ENCODE measurements around the gene RUSC1. TPM values are rescaled to one million over a fixed set of nuclear protein-coding genes. Genes with fewer than 3 reads are reported as not detected.
A peak's percentile ranks its signal among the peaks of the same experiment; 100 is the strongest.

The RUSC1 gene
- total and polyA plus RNA-seq, 2 donors (not counting 3 experiments of a cell fraction or from before 2014, with no cell fraction given): 42.4 to 46.6 TPM

MicroRNA genes within 50 kb of the gene (microRNA counts, 767-probe panel; counts per million panel counts)
- 723 counts per million, percentile 96 among the panel's probes with 10 or more counts for microRNA hsa-miR-555

Small RNA genes within 50 kb of the gene (microRNA-seq; reads per million reads assigned to microRNA genes)
- not detected for gene MIR555 (ENCODE audit: borderline number of aligned reads, borderline replicate concordance)

Small RNA genes within 50 kb of the gene (small RNA-seq; reads per million reads assigned to genes)
- gene RNU6-106P (ENCODE audit: insufficient read depth, insufficient read length, low read depth, low replicate concordance): not detected

Other genes with a start within 250 kb of the RUSC1 start
- 2.2 TPM in 2 replicates for gene EFNA3, start 242.1 kb upstream of the RUSC1 start, total RNA-seq
- 2.5 and 4.2 TPM in 2 replicates for gene EFNA3, start 242.1 kb upstream of the RUSC1 start, polyA plus RNA-seq
- 107 and 111 TPM in 2 replicates for gene EFNA1, start 193.0 kb upstream of the RUSC1 start, total RNA-seq
- gene EFNA1, start 193.0 kb upstream of the RUSC1 start, polyA plus RNA-seq: 289 and 295 TPM in 2 replicates
- gene SLC50A1, start 185.0 kb upstream of the RUSC1 start, total RNA-seq: 29.5 and 30.8 TPM in 2 replicates
- 66.1 and 70.4 TPM in 2 replicates for gene SLC50A1, start 185.0 kb upstream of the RUSC1 start, polyA plus RNA-seq
- gene DPM3, start 180.4 kb upstream of the RUSC1 start, total RNA-seq: 69.6 and 78.8 TPM in 2 replicates
- 258 and 315 TPM in 2 replicates for gene DPM3, start 180.4 kb upstream of the RUSC1 start, polyA plus RNA-seq
- 170 and 207 TPM in 2 replicates for gene KRTCAP2, start 147.6 kb upstream of the RUSC1 start, total RNA-seq
- gene KRTCAP2, start 147.6 kb upstream of the RUSC1 start, polyA plus RNA-seq: 362 and 409 TPM in 2 replicates
- 9.6 and 10.0 TPM in 2 replicates for gene TRIM46, start 147.0 kb upstream of the RUSC1 start, total RNA-seq
- gene TRIM46, start 147.0 kb upstream of the RUSC1 start, polyA plus RNA-seq: 9.5 and 12.7 TPM in 2 replicates
- gene THBS3, start 113.0 kb upstream of the RUSC1 start, total RNA-seq: 22.4 and 23.6 TPM in 2 replicates
- 25.7 and 29.4 TPM in 2 replicates for gene THBS3, start 113.0 kb upstream of the RUSC1 start, polyA plus RNA-seq
- gene MTX1, start 112.2 kb upstream of the RUSC1 start, total RNA-seq: 49.1 and 53.0 TPM in 2 replicates
- gene MTX1, start 112.2 kb upstream of the RUSC1 start, polyA plus RNA-seq: 109 and 137 TPM in 2 replicates
- gene ENTREP3, start 65.4 kb upstream of the RUSC1 start, total RNA-seq: 61.8 and 62.7 TPM in 2 replicates
- 26.6 and 27.4 TPM in 2 replicates for gene ENTREP3, start 65.4 kb upstream of the RUSC1 start, polyA plus RNA-seq
- gene SCAMP3, start 58.5 kb upstream of the RUSC1 start, total RNA-seq: 80.1 and 80.8 TPM in 2 replicates
- 306 and 342 TPM in 2 replicates for gene SCAMP3, start 58.5 kb upstream of the RUSC1 start, polyA plus RNA-seq
- gene CLK2, start 47.4 kb upstream of the RUSC1 start, total RNA-seq: 61.7 and 69.1 TPM in 2 replicates
- gene CLK2, start 47.4 kb upstream of the RUSC1 start, polyA plus RNA-seq: 80.9 and 84.8 TPM in 2 replicates
- 1.8 and 3.3 TPM in 2 replicates for gene HCN3, start 43.4 kb upstream of the RUSC1 start, total RNA-seq
- gene HCN3, start 43.4 kb upstream of the RUSC1 start, polyA plus RNA-seq: 4.1 and 4.6 TPM in 2 replicates
- gene PKLR, start 19.5 kb upstream of the RUSC1 start, total RNA-seq: not detected in 2 replicates
- gene PKLR, start 19.5 kb upstream of the RUSC1 start, polyA plus RNA-seq: 0.03 TPM in 1 of 2 replicates, not detected in the other
- 630 and 670 TPM in 2 replicates for gene FDPS, start 12.0 kb upstream of the RUSC1 start, total RNA-seq
- gene FDPS, start 12.0 kb upstream of the RUSC1 start, polyA plus RNA-seq: 508 and 646 TPM in 2 replicates
- 29.2 and 29.4 TPM in 2 replicates for gene ASH1L, start 241.9 kb downstream of the RUSC1 start, total RNA-seq
- gene ASH1L, start 241.9 kb downstream of the RUSC1 start, polyA plus RNA-seq: 10.9 and 11.6 TPM in 2 replicates

All from endothelial cell of umbilical vein (primary cell).